Neural cell (in vitro differentiated cells): ENCODE results near the gene CROCC2. TPM values are rescaled to one million over a fixed set of nuclear protein-coding genes. Genes with fewer than 3 reads are reported as not detected.

Source experiments
- H2AFZ ChIP-seq: fragments of 200-600, 300-800 bp; sonication (generic), shearing (Covaris generic); 2 replicates; pipeline ENCODE4 v1.6.0; 2014; ENCODE audit warnings: low read depth, mild to moderate bottlenecking, antibody characterized with exemption, low read length, moderate library complexity
- H3F3A ChIP-seq: fragments of 200-600 bp; shearing (Covaris generic); 2 replicates; pipeline ENCODE4 v1.6.1; 2016; ENCODE audit warnings: mild to moderate bottlenecking, moderate library complexity, mixed read lengths, antibody characterized with exemption, low read length; ENCODE audit not compliant: insufficient read depth, poor library complexity, severe bottlenecking
- H3K27ac ChIP-seq: fragments of 200-600, 300-800 bp; sonication (generic), shearing (Covaris generic); 2 replicates; pipeline ENCODE4 v1.5.1; 2014; ENCODE audit warnings: mild to moderate bottlenecking, low read length, moderate library complexity
- H3K27me3 ChIP-seq: fragments of 300-800, 200-600 bp; sonication (generic), shearing (Covaris generic); 2 replicates; pipeline ENCODE4 v1.6.0; 2014; ENCODE audit warnings: mild to moderate bottlenecking, low read depth, low read length, moderate library complexity; ENCODE audit not compliant: insufficient read depth
- H3K36me3 ChIP-seq: fragments of 300-800, 200-600 bp; sonication (generic), shearing (Covaris generic); 2 replicates; pipeline ENCODE4 v1.5.1; 2014; ENCODE audit warnings: mild to moderate bottlenecking, antibody characterized with exemption, low read length, moderate library complexity; ENCODE audit not compliant: insufficient read depth
- H3K4me2 ChIP-seq: fragments of 300-800, 200-600 bp; sonication (generic), shearing (Covaris generic); 2 replicates; pipeline ENCODE4 v1.6.0; 2014; ENCODE audit warnings: mild to moderate bottlenecking, low read length
- H3K4me3 ChIP-seq: fragments of 300-800, 200-600 bp; sonication (generic), shearing (Covaris generic); 2 replicates; pipeline ENCODE4 v1.5.1; 2014; ENCODE audit warnings: mild to moderate bottlenecking, low read length, moderate library complexity
- H3K79me2 ChIP-seq: fragments of 200-600 bp; shearing (Covaris generic); replicated peaks from 2 replicates; pipeline ENCODE4 v1.6.0; 2014; ENCODE audit warnings: mild to moderate bottlenecking, low read length, moderate library complexity; ENCODE audit not compliant: insufficient read depth
- H3K9ac ChIP-seq: fragments of 300-800, 200-600 bp; sonication (generic), shearing (Covaris generic); 2 replicates; pipeline ENCODE4 v1.6.1; 2016; ENCODE audit warnings: mild to moderate bottlenecking, low read length, mixed read lengths
- H3K9me2 ChIP-seq: fragments of 200-600 bp; shearing (Covaris generic); 2 replicates; pipeline ENCODE4 v1.6.1; 2016; ENCODE audit warnings: mild to moderate bottlenecking, low read length, mixed read lengths; ENCODE audit not compliant: insufficient read depth
- H3K9me3 ChIP-seq: fragments of 200-600, 300-800 bp; sonication (generic), shearing (Covaris generic); 2 replicates; pipeline ENCODE4 v1.6.1; 2016; ENCODE audit warnings: mild to moderate bottlenecking, mixed run types, low read length, moderate library complexity, mixed read lengths
- H4K20me1 ChIP-seq: fragments of 200-600 bp; shearing (Covaris generic); 2 replicates; pipeline ENCODE4 v1.6.1; 2016; ENCODE audit warnings: mild to moderate bottlenecking, mixed run types; ENCODE audit not compliant: insufficient read depth
- CTCF ChIP-seq: fragments of 450-650 bp; IDR thresholded peaks from 2 replicates; pipeline ENCODE4 v1.5.1; 2014; ENCODE audit warnings: antibody characterized with exemption, mild to moderate bottlenecking, moderate library complexity; ENCODE audit not compliant: poor library complexity, severe bottlenecking
- EP300 ChIP-seq: fragments of 450-650 bp; conservative IDR thresholded peaks from 2 replicates; pipeline ENCODE4 v1.6.1; 2014; ENCODE audit warnings: antibody characterized with exemption, mild to moderate bottlenecking, moderate library complexity; ENCODE audit not compliant: poor library complexity, severe bottlenecking
- EZH2 ChIP-seq: fragments of 200-600, 300-800 bp; shearing (Covaris generic), sonication (generic); IDR thresholded peaks from 2 replicates; pipeline ENCODE4 v1.6.1; 2014; ENCODE audit warnings: antibody characterized with exemption, low read length, borderline replicate concordance, mild to moderate bottlenecking; ENCODE audit not compliant: insufficient read depth, poor library complexity, severe bottlenecking
- MXI1 ChIP-seq: fragments of 450-650 bp; conservative IDR thresholded peaks from 2 replicates; pipeline ENCODE4 v1.6.1; 2014; ENCODE audit warnings: antibody characterized with exemption, mild to moderate bottlenecking; ENCODE audit not compliant: poor library complexity, severe bottlenecking
- POLR2AphosphoS5 ChIP-seq: IDR thresholded peaks from 2 replicates; pipeline ENCODE4 v1.6.1; 2012
- RAD21 ChIP-seq: fragments of 450-650 bp; conservative IDR thresholded peaks from 2 replicates; pipeline ENCODE4 v1.6.1; 2014; ENCODE audit warnings: antibody characterized with exemption, mild to moderate bottlenecking, moderate library complexity
- REST ChIP-seq: IDR thresholded peaks from 2 replicates; pipeline ENCODE4 v1.6.1; 2012; ENCODE audit warnings: borderline replicate concordance
- TAF1 ChIP-seq: IDR thresholded peaks from 2 replicates; pipeline ENCODE4 v1.6.1; 2012; ENCODE audit warnings: low read depth
- polyA plus RNA-seq: library from polyadenylated mRNA; depleted of rRNA; stranded (reverse); fragments of >200 nt; gene quantifications from 2 replicates; pipeline ENCODE4 v1.2.3, GENCODE V29; 2014

The CROCC2 gene
- polyA plus RNA-seq, 1 donor from 2014 or later = 0.09 TPM

GRCh38 chr2:241025639-241026038, 119.5 kb downstream of the CROCC2 start:
- no peak overlapping the region for H3K9ac ChIP-seq
- no peaks in the 10 kb centered on the region for H3K27me3 ChIP-seq
- H3K36me3 ChIP-seq = no peaks in the 10 kb centered on the region
- no peak overlapping the region for H3K27ac ChIP-seq
- H3K9me2 ChIP-seq = no peaks in the 10 kb centered on the region
- H3K9me3 ChIP-seq = peaks cover 6% of the 10 kb centered on the region
- H3K4me3 ChIP-seq = no peak overlapping the region
- H4K20me1 ChIP-seq = no peaks in the 10 kb centered on the region
- no peak overlapping the region for H3K4me2 ChIP-seq
- H3K79me2 ChIP-seq = no peaks in the 10 kb centered on the region
- TF ChIP-seq EZH2 (no peak), POLR2AphosphoS5 (no peak), RAD21 (no peak), REST (no peak), MXI1 (no peak), TAF1 (no peak), EP300 (no peak)
- H2AFZ ChIP-seq = no peak overlapping the region
- no peaks in the 10 kb centered on the region for H3F3A ChIP-seq

- Histone ChIP-seq H3K27me3 (peaks cover 4% of the 10 kb centered on the region), H3K4me2 (no peak overlapping the region), H2AFZ (no peak overlapping the region), H4K20me1 (no peaks in the 10 kb centered on the region), H3F3A (no peaks in the 10 kb centered on the region), H3K9me3 (peaks cover 4% of the 10 kb centered on the region), H3K79me2 (no peaks in the 10 kb centered on the region), H3K4me3 (no peak overlapping the region), H3K36me3 (no peaks in the 10 kb centered on the region), H3K9ac (no peak overlapping the region), H3K27ac (no peak overlapping the region), H3K9me2 (no peaks in the 10 kb centered on the region)
- no peak for TF ChIP-seq EP300
- TF ChIP-seq REST = no peak
- no peak for TF ChIP-seq RAD21
- no peak for TF ChIP-seq CTCF
Observed at GRCh38 chr2:241029599-241030332, 123.6 kb downstream of the CROCC2 start.
